Neural cell (in vitro differentiated cells): ENCODE data around the gene TRAPPC2B. TPM values are rescaled to one million over a fixed set of nuclear protein-coding genes. Genes with fewer than 3 reads are reported as not detected.

Experiments
- H2AFZ ChIP-seq: fragments of 200-600, 300-800 bp; sonication (generic), shearing (Covaris generic); 2 replicates; pipeline ENCODE4 v1.6.0; 2014; ENCODE audit warnings: low read depth, mild to moderate bottlenecking, antibody characterized with exemption, low read length, moderate library complexity
- H3F3A ChIP-seq: fragments of 200-600 bp; shearing (Covaris generic); 2 replicates; pipeline ENCODE4 v1.6.1; 2016; ENCODE audit warnings: mild to moderate bottlenecking, moderate library complexity, mixed read lengths, antibody characterized with exemption, low read length; ENCODE audit not compliant: insufficient read depth, poor library complexity, severe bottlenecking
- H3K27ac ChIP-seq: fragments of 200-600, 300-800 bp; sonication (generic), shearing (Covaris generic); 2 replicates; pipeline ENCODE4 v1.5.1; 2014; ENCODE audit warnings: mild to moderate bottlenecking, low read length, moderate library complexity
- H3K27me3 ChIP-seq: fragments of 300-800, 200-600 bp; sonication (generic), shearing (Covaris generic); 2 replicates; pipeline ENCODE4 v1.6.0; 2014; ENCODE audit warnings: mild to moderate bottlenecking, low read depth, low read length, moderate library complexity; ENCODE audit not compliant: insufficient read depth
- H3K36me3 ChIP-seq: fragments of 300-800, 200-600 bp; sonication (generic), shearing (Covaris generic); 2 replicates; pipeline ENCODE4 v1.5.1; 2014; ENCODE audit warnings: mild to moderate bottlenecking, antibody characterized with exemption, low read length, moderate library complexity; ENCODE audit not compliant: insufficient read depth
- H3K4me2 ChIP-seq: fragments of 300-800, 200-600 bp; sonication (generic), shearing (Covaris generic); 2 replicates; pipeline ENCODE4 v1.6.0; 2014; ENCODE audit warnings: mild to moderate bottlenecking, low read length
- H3K4me3 ChIP-seq: fragments of 300-800, 200-600 bp; sonication (generic), shearing (Covaris generic); 2 replicates; pipeline ENCODE4 v1.5.1; 2014; ENCODE audit warnings: mild to moderate bottlenecking, low read length, moderate library complexity
- H3K79me2 ChIP-seq: fragments of 200-600 bp; shearing (Covaris generic); replicated peaks from 2 replicates; pipeline ENCODE4 v1.6.0; 2014; ENCODE audit warnings: mild to moderate bottlenecking, low read length, moderate library complexity; ENCODE audit not compliant: insufficient read depth
- H3K9ac ChIP-seq: fragments of 300-800, 200-600 bp; sonication (generic), shearing (Covaris generic); 2 replicates; pipeline ENCODE4 v1.6.1; 2016; ENCODE audit warnings: mild to moderate bottlenecking, low read length, mixed read lengths
- H3K9me2 ChIP-seq: fragments of 200-600 bp; shearing (Covaris generic); 2 replicates; pipeline ENCODE4 v1.6.1; 2016; ENCODE audit warnings: mild to moderate bottlenecking, low read length, mixed read lengths; ENCODE audit not compliant: insufficient read depth
- H3K9me3 ChIP-seq: fragments of 200-600, 300-800 bp; sonication (generic), shearing (Covaris generic); 2 replicates; pipeline ENCODE4 v1.6.1; 2016; ENCODE audit warnings: mild to moderate bottlenecking, mixed run types, low read length, moderate library complexity, mixed read lengths
- H4K20me1 ChIP-seq: fragments of 200-600 bp; shearing (Covaris generic); 2 replicates; pipeline ENCODE4 v1.6.1; 2016; ENCODE audit warnings: mild to moderate bottlenecking, mixed run types; ENCODE audit not compliant: insufficient read depth
- EP300 ChIP-seq: fragments of 450-650 bp; conservative IDR thresholded peaks from 2 replicates; pipeline ENCODE4 v1.6.1; 2014; ENCODE audit warnings: antibody characterized with exemption, mild to moderate bottlenecking, moderate library complexity; ENCODE audit not compliant: poor library complexity, severe bottlenecking
- EZH2 ChIP-seq: fragments of 200-600, 300-800 bp; shearing (Covaris generic), sonication (generic); IDR thresholded peaks from 2 replicates; pipeline ENCODE4 v1.6.1; 2014; ENCODE audit warnings: antibody characterized with exemption, low read length, borderline replicate concordance, mild to moderate bottlenecking; ENCODE audit not compliant: insufficient read depth, poor library complexity, severe bottlenecking
- MXI1 ChIP-seq: fragments of 450-650 bp; conservative IDR thresholded peaks from 2 replicates; pipeline ENCODE4 v1.6.1; 2014; ENCODE audit warnings: antibody characterized with exemption, mild to moderate bottlenecking; ENCODE audit not compliant: poor library complexity, severe bottlenecking
- POLR2AphosphoS5 ChIP-seq: IDR thresholded peaks from 2 replicates; pipeline ENCODE4 v1.6.1; 2012
- RAD21 ChIP-seq: fragments of 450-650 bp; conservative IDR thresholded peaks from 2 replicates; pipeline ENCODE4 v1.6.1; 2014; ENCODE audit warnings: antibody characterized with exemption, mild to moderate bottlenecking, moderate library complexity
- SMC3 ChIP-seq: fragments of 450-650 bp; conservative IDR thresholded peaks from 2 replicates; pipeline ENCODE4 v1.6.1; 2014; ENCODE audit warnings: antibody characterized with exemption, mild to moderate bottlenecking, moderate library complexity; ENCODE audit not compliant: poor library complexity
- TAF1 ChIP-seq: IDR thresholded peaks from 2 replicates; pipeline ENCODE4 v1.6.1; 2012; ENCODE audit warnings: low read depth
- polyA plus RNA-seq: library from polyadenylated mRNA; depleted of rRNA; stranded (reverse); fragments of >200 nt; gene quantifications from 2 replicates; pipeline ENCODE4 v1.2.3, GENCODE V29; 2014
- TF ChIP-seq, protein P1 (sequence below): IDR thresholded peaks from 2 replicates; pipeline ENCODE4 v1.6.1; 2012; ENCODE audit warnings: borderline replicate concordance
- TF ChIP-seq, protein P2 (sequence below): fragments of 450-650 bp; IDR thresholded peaks from 2 replicates; pipeline ENCODE4 v1.5.1; 2014; ENCODE audit warnings: antibody characterized with exemption, mild to moderate bottlenecking, moderate library complexity; ENCODE audit not compliant: poor library complexity, severe bottlenecking

The TRAPPC2B gene
- polyA plus RNA-seq, 1 donor from 2014 or later = 42.6 TPM

DNA sequence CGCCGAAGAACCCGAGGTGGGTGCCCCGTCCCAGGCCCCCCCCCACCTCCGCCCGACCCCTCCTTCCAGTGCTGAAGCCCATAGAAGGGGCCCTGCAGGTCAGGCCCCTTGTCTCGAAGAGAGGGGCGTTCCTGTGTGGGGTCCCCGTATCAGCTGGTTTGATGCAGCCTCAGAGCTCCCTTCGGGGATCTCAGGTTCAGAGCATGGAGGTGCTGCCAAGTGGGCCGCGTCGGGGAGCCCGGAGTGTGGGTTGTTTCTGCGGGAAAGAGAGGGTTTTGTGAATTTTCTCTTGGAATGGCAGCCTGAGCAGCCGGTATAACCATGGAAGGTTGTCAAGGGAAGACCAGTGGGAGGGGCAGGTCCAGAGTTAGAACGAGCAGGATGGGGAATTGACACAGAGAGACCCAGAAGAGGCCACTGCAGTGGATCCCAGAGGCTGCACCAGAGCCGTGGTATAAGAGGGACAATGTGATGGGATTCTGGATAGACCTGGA lies 384 bp downstream of the TRAPPC2B start:
- Histone ChIP-seq H3K79me2 (peaks cover 17% of the 10 kb centered on the region), H3K36me3 (no peaks in the 10 kb centered on the region), H3K4me2 (peak overlapping the region; percentile 99), H3K9ac (peak overlapping the region; percentile 98), H3K9me2 (no peaks in the 10 kb centered on the region), H3K9me3 (no peaks in the 10 kb centered on the region), H3F3A (no peaks in the 10 kb centered on the region), H2AFZ (peak overlapping the region; percentile 40), H3K27me3 (no peaks in the 10 kb centered on the region), H3K27ac (peak overlapping the region; percentile 98), H3K4me3 (peak overlapping the region; percentile 95), H4K20me1 (no peaks in the 10 kb centered on the region)
- TF ChIP-seq, protein P1, sequence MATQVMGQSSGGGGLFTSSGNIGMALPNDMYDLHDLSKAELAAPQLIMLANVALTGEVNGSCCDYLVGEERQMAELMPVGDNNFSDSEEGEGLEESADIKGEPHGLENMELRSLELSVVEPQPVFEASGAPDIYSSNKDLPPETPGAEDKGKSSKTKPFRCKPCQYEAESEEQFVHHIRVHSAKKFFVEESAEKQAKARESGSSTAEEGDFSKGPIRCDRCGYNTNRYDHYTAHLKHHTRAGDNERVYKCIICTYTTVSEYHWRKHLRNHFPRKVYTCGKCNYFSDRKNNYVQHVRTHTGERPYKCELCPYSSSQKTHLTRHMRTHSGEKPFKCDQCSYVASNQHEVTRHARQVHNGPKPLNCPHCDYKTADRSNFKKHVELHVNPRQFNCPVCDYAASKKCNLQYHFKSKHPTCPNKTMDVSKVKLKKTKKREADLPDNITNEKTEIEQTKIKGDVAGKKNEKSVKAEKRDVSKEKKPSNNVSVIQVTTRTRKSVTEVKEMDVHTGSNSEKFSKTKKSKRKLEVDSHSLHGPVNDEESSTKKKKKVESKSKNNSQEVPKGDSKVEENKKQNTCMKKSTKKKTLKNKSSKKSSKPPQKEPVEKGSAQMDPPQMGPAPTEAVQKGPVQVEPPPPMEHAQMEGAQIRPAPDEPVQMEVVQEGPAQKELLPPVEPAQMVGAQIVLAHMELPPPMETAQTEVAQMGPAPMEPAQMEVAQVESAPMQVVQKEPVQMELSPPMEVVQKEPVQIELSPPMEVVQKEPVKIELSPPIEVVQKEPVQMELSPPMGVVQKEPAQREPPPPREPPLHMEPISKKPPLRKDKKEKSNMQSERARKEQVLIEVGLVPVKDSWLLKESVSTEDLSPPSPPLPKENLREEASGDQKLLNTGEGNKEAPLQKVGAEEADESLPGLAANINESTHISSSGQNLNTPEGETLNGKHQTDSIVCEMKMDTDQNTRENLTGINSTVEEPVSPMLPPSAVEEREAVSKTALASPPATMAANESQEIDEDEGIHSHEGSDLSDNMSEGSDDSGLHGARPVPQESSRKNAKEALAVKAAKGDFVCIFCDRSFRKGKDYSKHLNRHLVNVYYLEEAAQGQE = peak; percentile 63
- TF ChIP-seq EZH2 = no peak

DNA sequence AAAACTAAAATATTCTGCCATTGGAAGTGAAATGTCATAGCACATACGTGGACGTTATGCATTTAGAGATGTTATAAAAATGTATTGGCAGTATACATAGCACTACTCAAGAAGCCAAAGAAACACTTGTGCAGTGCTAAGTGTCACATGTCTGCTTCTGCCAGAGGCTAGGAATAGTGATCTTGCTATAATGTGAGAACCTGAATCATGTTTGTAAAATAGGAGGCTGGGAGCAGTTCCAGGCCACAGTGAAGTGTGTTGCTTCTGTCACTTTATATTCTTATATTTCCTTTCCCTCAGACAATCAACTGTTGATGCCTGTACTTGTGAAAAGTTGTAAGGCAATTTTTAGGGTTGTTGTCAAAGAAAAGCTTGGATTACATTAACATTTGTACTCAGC lies 3.4 kb downstream of the TRAPPC2B start:
- no peaks in the 10 kb centered on the region for H3K36me3 ChIP-seq
- H3K9ac ChIP-seq = no peak overlapping the region
- H3K4me2 ChIP-seq = no peak overlapping the region
- H3K9me3 ChIP-seq = no peaks in the 10 kb centered on the region
- no peaks in the 10 kb centered on the region for H4K20me1 ChIP-seq
- no peaks in the 10 kb centered on the region for H3F3A ChIP-seq
- H2AFZ ChIP-seq = no peak overlapping the region
- H3K4me3 ChIP-seq = no peak overlapping the region
- H3K27me3 ChIP-seq = no peaks in the 10 kb centered on the region
- no peaks in the 10 kb centered on the region for H3K9me2 ChIP-seq
- peaks cover 17% of the 10 kb centered on the region for H3K79me2 ChIP-seq
- TF ChIP-seq, protein P1 = no peak
- TF ChIP-seq SMC3 (no peak), EP300 (no peak), RAD21 (no peak), POLR2AphosphoS5 (no peak), TAF1 (no peak), EZH2 (no peak), MXI1 (no peak)
- TF ChIP-seq, protein P2, sequence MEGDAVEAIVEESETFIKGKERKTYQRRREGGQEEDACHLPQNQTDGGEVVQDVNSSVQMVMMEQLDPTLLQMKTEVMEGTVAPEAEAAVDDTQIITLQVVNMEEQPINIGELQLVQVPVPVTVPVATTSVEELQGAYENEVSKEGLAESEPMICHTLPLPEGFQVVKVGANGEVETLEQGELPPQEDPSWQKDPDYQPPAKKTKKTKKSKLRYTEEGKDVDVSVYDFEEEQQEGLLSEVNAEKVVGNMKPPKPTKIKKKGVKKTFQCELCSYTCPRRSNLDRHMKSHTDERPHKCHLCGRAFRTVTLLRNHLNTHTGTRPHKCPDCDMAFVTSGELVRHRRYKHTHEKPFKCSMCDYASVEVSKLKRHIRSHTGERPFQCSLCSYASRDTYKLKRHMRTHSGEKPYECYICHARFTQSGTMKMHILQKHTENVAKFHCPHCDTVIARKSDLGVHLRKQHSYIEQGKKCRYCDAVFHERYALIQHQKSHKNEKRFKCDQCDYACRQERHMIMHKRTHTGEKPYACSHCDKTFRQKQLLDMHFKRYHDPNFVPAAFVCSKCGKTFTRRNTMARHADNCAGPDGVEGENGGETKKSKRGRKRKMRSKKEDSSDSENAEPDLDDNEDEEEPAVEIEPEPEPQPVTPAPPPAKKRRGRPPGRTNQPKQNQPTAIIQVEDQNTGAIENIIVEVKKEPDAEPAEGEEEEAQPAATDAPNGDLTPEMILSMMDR = no peak
- no peak overlapping the region for H3K27ac ChIP-seq
